ENCODE measurements around the gene DZIP3. TPM values are rescaled to one million over a fixed set of nuclear protein-coding genes. Genes with fewer than 3 reads are reported as not detected.
A peak's percentile ranks its signal among the peaks of the same experiment; 100 is the strongest.

DZIP3 gene
- total and polyA plus RNA-seq, 10 of the 15 experiments (the other 5 are each of a cell fraction or from before 2014, with no cell fraction given): 4.3 to 15.6 (median 9.2) TPM

DNA sequence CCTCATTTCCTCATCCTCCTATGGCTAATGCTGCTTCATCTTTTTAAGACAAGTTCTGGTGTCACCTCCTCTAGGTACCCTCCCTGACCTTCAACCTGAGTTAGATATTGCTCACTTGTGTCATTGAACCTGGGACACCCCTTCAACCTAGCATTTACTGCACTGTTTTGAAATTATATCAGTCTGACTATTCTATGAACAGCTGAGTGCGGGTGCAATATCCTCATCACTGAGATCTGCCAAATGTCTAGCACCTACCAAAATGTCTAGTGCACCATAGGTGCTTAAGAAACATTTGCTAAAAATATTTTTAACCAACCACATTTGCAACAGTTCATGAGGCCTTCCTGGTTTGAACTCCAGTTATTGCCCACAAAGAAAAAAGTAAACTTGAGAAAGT is 133.2 kb downstream of the DZIP3 start (continued):
- TF ChIP-seq, protein P1, sequence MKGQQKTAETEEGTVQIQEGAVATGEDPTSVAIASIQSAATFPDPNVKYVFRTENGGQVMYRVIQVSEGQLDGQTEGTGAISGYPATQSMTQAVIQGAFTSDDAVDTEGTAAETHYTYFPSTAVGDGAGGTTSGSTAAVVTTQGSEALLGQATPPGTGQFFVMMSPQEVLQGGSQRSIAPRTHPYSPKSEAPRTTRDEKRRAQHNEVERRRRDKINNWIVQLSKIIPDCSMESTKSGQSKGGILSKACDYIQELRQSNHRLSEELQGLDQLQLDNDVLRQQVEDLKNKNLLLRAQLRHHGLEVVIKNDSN (IDR thresholded peaks at IDR 0.05; ENCODE audit: borderline replicate concordance, extremely low read length, insufficient read depth, low read depth, low read length): no peak
- no peak for TF ChIP-seq SPI1 (IDR thresholded peaks at IDR 0.05; ENCODE audit: borderline replicate concordance, insufficient read depth, low read depth, low read length)
- no peak for TF ChIP-seq SIX5 (IDR thresholded peaks at IDR 0.05; ENCODE audit: low read depth, low read length, severe bottlenecking)

DNA sequence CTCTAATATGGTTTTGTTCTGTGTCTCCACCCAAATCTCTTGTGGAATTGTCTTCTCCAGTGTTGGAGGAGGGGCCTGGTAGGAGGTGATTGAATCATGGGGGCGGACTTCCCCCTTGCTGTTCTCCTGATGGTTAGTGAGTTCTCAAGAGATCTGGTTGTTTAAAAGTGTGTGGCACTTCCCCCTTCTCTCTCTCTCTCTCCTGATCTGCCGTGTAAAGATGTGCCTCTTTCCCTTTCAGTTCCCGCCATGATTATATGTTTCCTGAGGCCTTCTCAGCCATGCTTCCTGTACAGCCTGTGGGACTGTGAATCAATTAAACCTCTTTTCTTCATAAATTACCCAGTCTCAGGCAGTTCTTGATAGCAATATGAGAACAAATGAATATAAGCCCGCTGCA is 134.6 kb downstream of the DZIP3 start:
- H3K36me3 ChIP-seq (ENCODE audit: control insufficient read depth in 2 of 2, insufficient read depth in 2 of 2, low read length in 1 of 2): no peaks in the 10 kb centered on the region
- BruUV-seq (replicated peaks): no TSS peak
- SMC1A ChIA-PET (ENCODE audit: uncharacterized antibody, unreplicated experiment): no interaction called here
- no peak overlapping the region for H3K9ac ChIP-seq (ENCODE audit: control insufficient read depth, insufficient read depth, low read length)
- H3K79me2 ChIP-seq (ENCODE audit: control insufficient read depth, insufficient read depth, low read length): no peaks in the 10 kb centered on the region
- H3K9me3 ChIP-seq (replicated peaks; ENCODE audit: control insufficient read depth, insufficient read depth, low read length): no peaks in the 10 kb centered on the region
- TF ChIP-seq CBFB (IDR thresholded peaks at IDR 0.05; ENCODE audit: low read depth) (no peak), MTA2 (IDR thresholded peaks at IDR 0.05; ENCODE audit: low read depth) (no peak), SPI1 (IDR thresholded peaks at IDR 0.05; ENCODE audit: borderline replicate concordance, insufficient read depth, low read depth, low read length) (0 out of 2 replicates have a peak, but pooled peaks have one; percentile 10), NFIC (IDR thresholded peaks at IDR 0.05; ENCODE audit: low read depth, low read length) (no peak)
- no peak for FAIRE-seq
- no peaks in the 10 kb centered on the region for H3K27me3 ChIP-seq (replicated peaks in 1 of 2; ENCODE audit: control insufficient read depth in 2 of 2, insufficient read depth in 2 of 2, low read length in 1 of 2)
- no peak overlapping the region for H3K4me2 ChIP-seq (ENCODE audit: control insufficient read depth, insufficient read depth)
- POLR2A ChIA-PET: no interaction called here
- no peak for DNase-seq (ENCODE audit: low read depth, low spot score)
- CTCF ChIA-PET: no interaction called here
- no peak overlapping the region for H3K27ac ChIP-seq (ENCODE audit: control insufficient read depth, insufficient read depth)
- no peaks in the 10 kb centered on the region for H3K4me1 ChIP-seq (ENCODE audit: control insufficient read depth, insufficient read depth, low read length)
- peak overlapping the region; percentile 19; the same call in 1 of the 2 replicates for H2AFZ ChIP-seq (ENCODE audit: control insufficient read depth, low read depth, low read length)
- ATAC-seq: no peak
- in situ Hi-C loops (cut with MboI): no loop called here
- 36% methylated on average over 4 of the region's 4 CpGs for WGBS (ENCODE audit: insufficient coverage, insufficient replicate concordance, low lambda C conversion rate, missing lambda C conversion rate)
- intact Hi-C loops (cut with micrococcal nuclease; ENCODE audit: unreplicated experiment): no loop called here
- RAD21 ChIA-PET (ENCODE audit: unreplicated experiment): no interaction called here
- no peaks in the 10 kb centered on the region for H4K20me1 ChIP-seq (ENCODE audit: control insufficient read depth, insufficient read depth)
- no peak overlapping the region for H3K4me3 ChIP-seq
